ENCODE measurements around the gene EPOP.
"Not testable (repeated sequence)": the region's sequence is repeated elsewhere in the genome, so short reads cannot be mapped to it uniquely, and the experiment has no call there.

EPOP gene

GRCh38 chr17:38657824-38658740, 16.7 kb downstream of the EPOP start:
- H3K9me3 ChIP-seq (ENCODE audit: control insufficient read depth in 2 of 2, low read length in 2 of 2): no peaks in the 10 kb centered on the region
- peaks cover 22 to 27% of the 10 kb centered on the region in 2 donors for H3K27me3 ChIP-seq (ENCODE audit: control insufficient read depth in 1 of 2, insufficient read depth in 2 of 2, low read length in 2 of 2)
- no peaks in the 10 kb centered on the region for H3K4me1 ChIP-seq (ENCODE audit: control insufficient read depth, insufficient read depth, low read length)
- no peaks in the 10 kb centered on the region for H3K36me3 ChIP-seq (ENCODE audit: control insufficient read depth in 2 of 2, insufficient read depth in 2 of 2, low read length in 2 of 2)
- no peak overlapping the region for H3K9ac ChIP-seq (ENCODE audit: low read length in 2 of 2)
- H3K27ac ChIP-seq (ENCODE audit: low read length): no peak overlapping the region
- H3K4me3 ChIP-seq (ENCODE audit: low read length in 2 of 2): no peak overlapping the region

- Histone ChIP-seq H3K36me3 (ENCODE audit: control insufficient read depth in 2 of 2, insufficient read depth in 2 of 2, low read length in 2 of 2) (no peaks in the 10 kb centered on the region), H3K27ac (ENCODE audit: low read length) (no peak overlapping the region), H3K9ac (ENCODE audit: low read length in 2 of 2) (no peak overlapping the region), H3K27me3 (ENCODE audit: control insufficient read depth in 1 of 2, insufficient read depth in 2 of 2, low read length in 2 of 2) (peaks cover 22% of the 10 kb centered on the region in 2 donors), H3K4me1 (ENCODE audit: control insufficient read depth, insufficient read depth, low read length) (no peaks in the 10 kb centered on the region), H3K4me3 (ENCODE audit: low read length in 2 of 2) (no peak overlapping the region), H3K9me3 (ENCODE audit: control insufficient read depth in 2 of 2, low read length in 2 of 2) (no peaks in the 10 kb centered on the region)
These were observed 17.6 kb downstream of the EPOP start for GRCh38 chr17:38656959-38657823.

GRCh38 chr17:38654411-38655398, 20.1 kb downstream of the EPOP start:
- Histone ChIP-seq H3K27ac (ENCODE audit: low read length) (no peak overlapping the region), H3K9me3 (ENCODE audit: control insufficient read depth in 2 of 2, low read length in 2 of 2) (no peaks in the 10 kb centered on the region), H3K9ac (ENCODE audit: low read length in 2 of 2) (no peak overlapping the region)

GRCh38 chr17:38653679-38654078, 21.1 kb downstream of the EPOP start:
- H3K36me3 ChIP-seq (ENCODE audit: control insufficient read depth in 2 of 2, insufficient read depth in 2 of 2, low read length in 2 of 2): no peaks in the 10 kb centered on the region
- H3K9ac ChIP-seq (ENCODE audit: low read length in 2 of 2): no peak overlapping the region
- peaks cover 19 to 22% of the 10 kb centered on the region in 2 donors for H3K27me3 ChIP-seq (ENCODE audit: control insufficient read depth in 1 of 2, insufficient read depth in 2 of 2, low read length in 2 of 2)
- no peaks in the 10 kb centered on the region for H3K4me1 ChIP-seq (ENCODE audit: control insufficient read depth, insufficient read depth, low read length)
- no peaks in the 10 kb centered on the region for H3K9me3 ChIP-seq (ENCODE audit: control insufficient read depth in 2 of 2, low read length in 2 of 2)
- H3K27ac ChIP-seq (ENCODE audit: low read length): no peak overlapping the region
- H3K4me3 ChIP-seq (ENCODE audit: low read length in 2 of 2): no peak overlapping the region

More at GRCh38 chr17:38654411-38655398, 20.1 kb downstream of the EPOP start:
- Histone ChIP-seq H3K4me1 (ENCODE audit: control insufficient read depth, insufficient read depth, low read length) (no peaks in the 10 kb centered on the region), H3K36me3 (ENCODE audit: control insufficient read depth in 2 of 2, insufficient read depth in 2 of 2, low read length in 2 of 2) (no peaks in the 10 kb centered on the region), H3K27me3 (ENCODE audit: control insufficient read depth in 1 of 2, insufficient read depth in 2 of 2, low read length in 2 of 2) (peaks cover 21 to 22% of the 10 kb centered on the region in 2 donors), H3K4me3 (ENCODE audit: low read length in 2 of 2) (no peak overlapping the region)

GRCh38 chr17:38653230-38653629, 21.5 kb downstream of the EPOP start:
- no peaks in the 10 kb centered on the region for H3K36me3 ChIP-seq (ENCODE audit: control insufficient read depth in 2 of 2, insufficient read depth in 2 of 2, low read length in 2 of 2)

GRCh38 chr17:38650653-38651173, 24.0 kb downstream of the EPOP start:
- not testable (repeated sequence) for H3K4me3 ChIP-seq (ENCODE audit: low read length in 2 of 2); H3K9me3 ChIP-seq (ENCODE audit: control insufficient read depth in 2 of 2, low read length in 2 of 2); H3K36me3 ChIP-seq (ENCODE audit: control insufficient read depth in 2 of 2, insufficient read depth in 2 of 2, low read length in 2 of 2); H3K9ac ChIP-seq (ENCODE audit: low read length in 2 of 2); H3K27ac ChIP-seq (ENCODE audit: low read length); H3K4me1 ChIP-seq (ENCODE audit: control insufficient read depth, insufficient read depth, low read length)
- peaks cover 11 to 13% of the 10 kb centered on the region in 2 donors for H3K27me3 ChIP-seq (ENCODE audit: control insufficient read depth in 1 of 2, insufficient read depth in 2 of 2, low read length in 2 of 2)

More at GRCh38 chr17:38653230-38653629, 21.5 kb downstream of the EPOP start:
- no peaks in the 10 kb centered on the region for H3K4me1 ChIP-seq (ENCODE audit: control insufficient read depth, insufficient read depth, low read length)
- H3K27ac ChIP-seq (ENCODE audit: low read length): no peak overlapping the region
- H3K27me3 ChIP-seq (ENCODE audit: control insufficient read depth in 1 of 2, insufficient read depth in 2 of 2, low read length in 2 of 2): peaks cover 15 to 22% of the 10 kb centered on the region in 2 donors
- H3K9ac ChIP-seq (ENCODE audit: low read length in 2 of 2): no peak overlapping the region
- H3K9me3 ChIP-seq (ENCODE audit: control insufficient read depth in 2 of 2, low read length in 2 of 2): no peaks in the 10 kb centered on the region
- H3K4me3 ChIP-seq (ENCODE audit: low read length in 2 of 2): no peak overlapping the region

- H3K27ac ChIP-seq (ENCODE audit: low read length): no peak overlapping the region
- no peaks in the 10 kb centered on the region for H3K4me1 ChIP-seq (ENCODE audit: control insufficient read depth, insufficient read depth, low read length)
- H3K27me3 ChIP-seq (ENCODE audit: control insufficient read depth in 1 of 2, insufficient read depth in 2 of 2, low read length in 2 of 2): peaks cover 0 to 4% of the 10 kb centered on the region in 2 donors
- H3K9me3 ChIP-seq (ENCODE audit: control insufficient read depth in 2 of 2, low read length in 2 of 2): no peaks in the 10 kb centered on the region
- H3K9ac ChIP-seq (ENCODE audit: low read length in 2 of 2): no peak overlapping the region
- H3K4me3 ChIP-seq (ENCODE audit: low read length in 2 of 2): no peak overlapping the region
- no peaks in the 10 kb centered on the region for H3K36me3 ChIP-seq (ENCODE audit: control insufficient read depth in 2 of 2, insufficient read depth in 2 of 2, low read length in 2 of 2)
These were observed 36.8 kb downstream of the EPOP start for GRCh38 chr17:38637951-38638350.

- Histone ChIP-seq H3K27me3 (ENCODE audit: control insufficient read depth in 1 of 2, insufficient read depth in 2 of 2, low read length in 2 of 2) (peaks cover 0 to 4% of the 10 kb centered on the region in 2 donors), H3K27ac (ENCODE audit: low read length) (no peak overlapping the region), H3K9ac (ENCODE audit: low read length in 2 of 2) (no peak overlapping the region), H3K9me3 (ENCODE audit: control insufficient read depth in 2 of 2, low read length in 2 of 2) (no peaks in the 10 kb centered on the region), H3K4me1 (ENCODE audit: control insufficient read depth, insufficient read depth, low read length) (no peaks in the 10 kb centered on the region), H3K36me3 (ENCODE audit: control insufficient read depth in 2 of 2, insufficient read depth in 2 of 2, low read length in 2 of 2) (no peaks in the 10 kb centered on the region), H3K4me3 (ENCODE audit: low read length in 2 of 2) (no peak overlapping the region)
These were observed 38.7 kb downstream of the EPOP start for GRCh38 chr17:38636054-38636453.

- Histone ChIP-seq H3K4me3 (ENCODE audit: low read length in 2 of 2) (no peak overlapping the region), H3K4me1 (ENCODE audit: control insufficient read depth, insufficient read depth, low read length) (no peaks in the 10 kb centered on the region), H3K9me3 (ENCODE audit: control insufficient read depth in 2 of 2, low read length in 2 of 2) (no peaks in the 10 kb centered on the region), H3K27ac (ENCODE audit: low read length) (no peak overlapping the region), H3K36me3 (ENCODE audit: control insufficient read depth in 2 of 2, insufficient read depth in 2 of 2, low read length in 2 of 2) (no peaks in the 10 kb centered on the region), H3K9ac (ENCODE audit: low read length in 2 of 2) (no peak overlapping the region), H3K27me3 (ENCODE audit: control insufficient read depth in 1 of 2, insufficient read depth in 2 of 2, low read length in 2 of 2) (peaks cover 0 to 2% of the 10 kb centered on the region in 2 donors)
These were observed 42.4 kb downstream of the EPOP start for GRCh38 chr17:38632334-38632733.

GRCh38 chr17:38628441-38628840, 46.3 kb downstream of the EPOP start:
- Histone ChIP-seq H3K36me3 (ENCODE audit: control insufficient read depth in 2 of 2, insufficient read depth in 2 of 2, low read length in 2 of 2) (no peaks in the 10 kb centered on the region), H3K9me3 (ENCODE audit: control insufficient read depth in 2 of 2, low read length in 2 of 2) (no peaks in the 10 kb centered on the region), H3K4me1 (ENCODE audit: control insufficient read depth, insufficient read depth, low read length) (no peaks in the 10 kb centered on the region), H3K27ac (ENCODE audit: low read length) (no peak overlapping the region), H3K9ac (ENCODE audit: low read length in 2 of 2) (no peak overlapping the region), H3K27me3 (ENCODE audit: control insufficient read depth in 1 of 2, insufficient read depth in 2 of 2, low read length in 2 of 2) (no peaks in the 10 kb centered on the region), H3K4me3 (ENCODE audit: low read length in 2 of 2) (no peak overlapping the region)

Measured in stomach smooth muscle (tissue), 2 donors.